SU-DHL-6 (cell line): ENCODE results near the gene RCBTB2.

ENCODE experiments used
- H2AFZ ChIP-seq: fragments of 200-600 bp; sonication (generic); 2 replicates; pipeline ENCODE4 v1.6.1; 2014; ENCODE audit warnings: low read depth, mild to moderate bottlenecking, moderate library complexity, mixed read lengths, antibody characterized with exemption, low read length; ENCODE audit not compliant: severe bottlenecking
- H3F3A ChIP-seq: fragments of 200-600 bp; shearing (Covaris generic); 2 replicates; pipeline ENCODE4 v1.6.0; 2016; ENCODE audit warnings: antibody characterized with exemption, mild to moderate bottlenecking; ENCODE audit not compliant: insufficient read depth
- H3K27ac ChIP-seq: fragments of 200-600 bp; sonication (generic); 2 replicates; pipeline ENCODE4 v1.5.1; 2016; ENCODE audit warnings: low read depth, mild to moderate bottlenecking, low read length, moderate library complexity, mixed read lengths
- H3K27me3 ChIP-seq: fragments of 200-600 bp; sonication (generic), shearing (Covaris generic); 2 replicates; pipeline ENCODE4 v1.6.0; 2014; ENCODE audit warnings: mild to moderate bottlenecking, low read length
- H3K36me3 ChIP-seq: fragments of 200-600 bp; sonication (generic); 2 replicates; pipeline ENCODE4 v1.6.1; 2014; ENCODE audit warnings: mild to moderate bottlenecking, low read length, mixed read lengths
- H3K4me2 ChIP-seq: fragments of 300-600, 200-600 bp; shearing (Covaris generic), sonication (generic); 2 replicates; pipeline ENCODE4 v1.6.0; 2014; ENCODE audit warnings: low read length, low read depth, mild to moderate bottlenecking; ENCODE audit not compliant: poor library complexity, severe bottlenecking
- H3K4me3 ChIP-seq: fragments of 200-600 bp; sonication (generic); 2 replicates; pipeline ENCODE4 v1.5.1; 2014; ENCODE audit warnings: antibody characterized with exemption, low read length, mild to moderate bottlenecking, mixed read lengths; ENCODE audit not compliant: insufficient read depth, poor library complexity, severe bottlenecking
- H3K79me2 ChIP-seq: fragments of 200-600 bp; sonication (generic); 2 replicates; pipeline ENCODE4 v1.6.1; 2014; ENCODE audit warnings: mild to moderate bottlenecking, low read length, moderate library complexity; ENCODE audit not compliant: insufficient read depth
- H3K9ac ChIP-seq: fragments of 200-600 bp; sonication (generic); 2 replicates; pipeline ENCODE4 v1.7.0; 2014; ENCODE audit warnings: mild to moderate bottlenecking, low read length
- H3K9me2 ChIP-seq: fragments of 200-600 bp; sonication (generic); replicated peaks from 2 replicates; pipeline ENCODE4 v1.6.1; 2014; ENCODE audit warnings: low read length; ENCODE audit not compliant: insufficient read depth
- H3K9me3 ChIP-seq: fragments of 200-600 bp; sonication (generic); 2 replicates; pipeline ENCODE4 v1.6.1; 2014; ENCODE audit warnings: low read length, mixed read lengths; ENCODE audit not compliant: insufficient read depth
- H4K20me1 ChIP-seq: fragments of 200-600 bp; sonication (generic); 2 replicates; pipeline ENCODE4 v1.6.1; 2014; ENCODE audit warnings: low read depth, mild to moderate bottlenecking, antibody characterized with exemption, low read length, moderate library complexity, mixed read lengths
- EZH2phosphoT487 ChIP-seq: fragments of 200-600 bp; sonication (generic), shearing (Covaris generic); conservative IDR thresholded peaks from 2 replicates; pipeline ENCODE4 v1.6.1; 2018; ENCODE audit warnings: mild to moderate bottlenecking, antibody characterized with exemption, low read length, moderate library complexity, mixed read lengths
- TF ChIP-seq, protein P1 (sequence below): fragments of 200-600 bp; sonication (generic); IDR thresholded peaks from one replicate; pipeline ENCODE4 v1.5.1; 2017; ENCODE audit warnings: antibody characterized with exemption, mild to moderate bottlenecking, low read length, moderate library complexity; ENCODE audit not compliant: insufficient read depth, poor library complexity, severe bottlenecking

Gene RCBTB2

DNA sequence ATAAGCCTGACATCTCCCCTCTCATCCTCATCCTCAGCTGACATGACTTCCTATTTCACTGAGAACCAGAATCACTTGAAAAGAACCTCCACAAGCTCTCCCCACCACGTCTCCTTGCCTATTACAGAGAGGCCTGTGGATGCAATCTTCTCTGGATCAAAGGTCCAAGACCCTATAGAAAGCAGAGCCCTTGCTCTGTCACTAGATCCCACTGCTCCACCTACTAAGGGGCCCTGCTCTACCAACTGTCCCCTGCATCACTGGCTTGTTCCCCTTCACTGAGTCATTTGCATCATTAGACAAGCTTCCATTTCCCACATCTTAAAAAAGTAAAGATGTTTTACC, 40.8 kb downstream of the RCBTB2 start:
- Histone ChIP-seq H3K27me3 (no peaks in the 10 kb centered on the region), H3K79me2 (no peaks in the 10 kb centered on the region; the same call in 1 of the 2 replicates), H4K20me1 (no peaks in the 10 kb centered on the region), H3K9me3 (no peaks in the 10 kb centered on the region), H2AFZ (no peak overlapping the region), H3K4me3 (peak overlapping the region; percentile 51), H3F3A (peaks cover 67% of the 10 kb centered on the region), H3K4me2 (peak overlapping the region; percentile 93), H3K9me2 (no peaks in the 10 kb centered on the region), H3K27ac (peak overlapping the region; percentile 96), H3K36me3 (peaks cover 16% of the 10 kb centered on the region), H3K9ac (peak overlapping the region; percentile 69)
- TF ChIP-seq, protein P1, sequence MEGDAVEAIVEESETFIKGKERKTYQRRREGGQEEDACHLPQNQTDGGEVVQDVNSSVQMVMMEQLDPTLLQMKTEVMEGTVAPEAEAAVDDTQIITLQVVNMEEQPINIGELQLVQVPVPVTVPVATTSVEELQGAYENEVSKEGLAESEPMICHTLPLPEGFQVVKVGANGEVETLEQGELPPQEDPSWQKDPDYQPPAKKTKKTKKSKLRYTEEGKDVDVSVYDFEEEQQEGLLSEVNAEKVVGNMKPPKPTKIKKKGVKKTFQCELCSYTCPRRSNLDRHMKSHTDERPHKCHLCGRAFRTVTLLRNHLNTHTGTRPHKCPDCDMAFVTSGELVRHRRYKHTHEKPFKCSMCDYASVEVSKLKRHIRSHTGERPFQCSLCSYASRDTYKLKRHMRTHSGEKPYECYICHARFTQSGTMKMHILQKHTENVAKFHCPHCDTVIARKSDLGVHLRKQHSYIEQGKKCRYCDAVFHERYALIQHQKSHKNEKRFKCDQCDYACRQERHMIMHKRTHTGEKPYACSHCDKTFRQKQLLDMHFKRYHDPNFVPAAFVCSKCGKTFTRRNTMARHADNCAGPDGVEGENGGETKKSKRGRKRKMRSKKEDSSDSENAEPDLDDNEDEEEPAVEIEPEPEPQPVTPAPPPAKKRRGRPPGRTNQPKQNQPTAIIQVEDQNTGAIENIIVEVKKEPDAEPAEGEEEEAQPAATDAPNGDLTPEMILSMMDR, result no peak
- TF ChIP-seq EZH2phosphoT487, result no peak

DNA sequence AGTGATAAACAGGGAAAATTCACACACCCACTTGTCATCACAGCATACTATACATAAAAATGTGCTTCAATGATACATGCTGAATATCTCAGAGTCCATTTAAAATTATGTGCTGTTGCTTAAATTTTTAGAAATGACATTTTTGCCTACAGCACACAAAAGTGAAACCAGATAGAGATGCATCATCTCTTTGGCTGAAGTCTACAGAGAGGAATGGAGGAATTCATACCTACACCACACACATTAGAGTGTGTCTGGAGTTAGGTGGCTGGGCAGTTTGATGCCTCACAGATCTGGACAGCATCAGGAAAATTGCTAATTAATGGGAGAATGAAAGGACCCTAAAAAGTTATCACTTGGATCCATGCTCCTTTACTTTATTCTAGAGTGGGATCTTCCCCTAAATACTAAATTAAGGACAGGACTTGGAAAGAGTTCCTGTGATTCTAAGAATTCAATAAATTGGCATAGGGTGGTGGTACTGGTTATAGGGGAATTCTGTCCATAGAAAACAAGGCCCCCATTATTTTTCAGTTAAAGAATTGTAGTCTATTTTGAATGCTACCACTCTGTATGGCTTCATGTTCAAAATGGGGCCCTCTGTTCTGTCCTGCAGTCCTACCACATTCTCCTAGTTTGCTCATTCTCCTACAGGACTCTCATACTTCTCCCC, 41.3 kb downstream of the RCBTB2 start:
- no peaks in the 10 kb centered on the region; the same call in 1 of the 2 replicates for H3K79me2 ChIP-seq
- peak overlapping the region; percentile 69 for H3K9ac ChIP-seq
- peaks cover 16% of the 10 kb centered on the region for H3K36me3 ChIP-seq
- no peak for TF ChIP-seq EZH2phosphoT487
- TF ChIP-seq, protein P1, result no peak
- no peaks in the 10 kb centered on the region for H3K9me3 ChIP-seq
- H3K9me2 ChIP-seq, result no peaks in the 10 kb centered on the region
- peak overlapping the region; percentile 51 for H3K4me3 ChIP-seq
- no peak overlapping the region for H2AFZ ChIP-seq
- H3K4me2 ChIP-seq, result peak overlapping the region; percentile 93
- H3F3A ChIP-seq, result peaks cover 69% of the 10 kb centered on the region
- H3K27me3 ChIP-seq, result no peaks in the 10 kb centered on the region
- H4K20me1 ChIP-seq, result no peaks in the 10 kb centered on the region
- peak overlapping the region; percentile 96 for H3K27ac ChIP-seq

DNA sequence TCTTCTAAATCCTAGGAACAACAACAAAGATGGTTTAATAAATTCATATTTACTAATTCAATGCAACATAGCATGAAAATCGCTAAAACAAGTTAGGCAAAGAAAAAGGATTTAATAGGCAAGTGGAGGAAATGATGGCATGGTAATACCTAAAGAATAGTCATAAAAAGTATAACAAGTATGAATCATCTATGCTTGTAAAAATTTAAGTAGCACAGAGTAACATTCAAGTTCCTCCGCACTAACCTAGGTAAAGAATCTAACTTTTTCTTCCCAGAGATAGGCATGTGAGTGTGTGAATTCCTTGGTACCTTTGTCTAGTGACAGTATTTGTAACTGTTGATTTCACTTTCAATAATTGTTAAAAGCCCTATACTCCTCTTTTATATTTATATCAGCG, 42.6 kb downstream of the RCBTB2 start:
- H3K27me3 ChIP-seq, result no peaks in the 10 kb centered on the region

More for the DNA sequence above, 42.6 kb downstream of the RCBTB2 start:
- Histone ChIP-seq H3K27ac (peak overlapping the region; percentile 96), H3K4me3 (no peak overlapping the region), H3K9me3 (no peaks in the 10 kb centered on the region), H4K20me1 (no peaks in the 10 kb centered on the region), H3K4me2 (peak overlapping the region; percentile 93), H3K9ac (peak overlapping the region; percentile 69), H2AFZ (no peak overlapping the region), H3K9me2 (no peaks in the 10 kb centered on the region), H3F3A (peaks cover 68% of the 10 kb centered on the region), H3K36me3 (peaks cover 13% of the 10 kb centered on the region), H3K79me2 (no peaks in the 10 kb centered on the region; the same call in 1 of the 2 replicates)
- TF ChIP-seq, protein P1, result no peak
- no peak for TF ChIP-seq EZH2phosphoT487
